ENCODE data around the gene OPRL1.
"Not testable (repeated sequence)": the region's sequence is repeated elsewhere in the genome, so short reads cannot be mapped to it uniquely, and the experiment has no call there.

The OPRL1 gene

DNA sequence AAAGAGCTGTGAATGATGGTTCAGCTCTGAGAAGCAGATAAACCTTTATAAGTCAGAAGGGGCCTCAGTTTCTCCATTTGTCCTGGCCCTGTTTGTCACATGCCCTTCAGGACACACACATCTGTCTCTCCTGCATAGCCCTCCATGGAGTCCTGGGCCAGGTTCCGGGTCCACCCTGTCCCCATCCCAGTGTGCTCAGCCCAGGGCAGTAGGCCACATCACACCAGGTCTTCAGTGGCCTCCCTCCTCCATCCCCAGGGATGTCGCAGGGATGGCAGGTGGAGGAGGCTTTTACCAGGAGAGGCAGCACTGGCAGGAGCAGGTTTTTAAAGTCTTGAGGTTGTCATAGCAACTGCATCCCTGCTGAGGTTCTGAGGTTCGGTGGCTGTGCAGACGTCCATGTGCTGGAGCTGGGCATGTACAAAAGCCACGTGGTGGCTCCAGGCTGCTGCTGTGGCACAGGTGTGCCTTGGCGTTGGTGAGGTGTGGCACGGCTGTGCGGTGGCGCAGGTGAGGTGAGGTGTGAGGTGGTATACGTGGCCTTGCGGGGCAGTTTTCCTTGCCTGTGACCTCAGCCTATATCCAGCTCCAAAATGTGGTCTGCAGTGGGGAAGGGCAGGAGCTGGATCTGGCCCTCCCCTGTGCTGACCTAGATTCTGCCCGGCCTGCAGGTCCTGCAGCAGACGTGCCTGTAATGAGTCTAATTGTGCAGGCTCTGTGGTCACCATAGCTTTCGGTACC is 35.5 kb downstream of the OPRL1 start:
- DNase-seq (ENCODE audit: low read depth, low spot score) = no peak

DNA sequence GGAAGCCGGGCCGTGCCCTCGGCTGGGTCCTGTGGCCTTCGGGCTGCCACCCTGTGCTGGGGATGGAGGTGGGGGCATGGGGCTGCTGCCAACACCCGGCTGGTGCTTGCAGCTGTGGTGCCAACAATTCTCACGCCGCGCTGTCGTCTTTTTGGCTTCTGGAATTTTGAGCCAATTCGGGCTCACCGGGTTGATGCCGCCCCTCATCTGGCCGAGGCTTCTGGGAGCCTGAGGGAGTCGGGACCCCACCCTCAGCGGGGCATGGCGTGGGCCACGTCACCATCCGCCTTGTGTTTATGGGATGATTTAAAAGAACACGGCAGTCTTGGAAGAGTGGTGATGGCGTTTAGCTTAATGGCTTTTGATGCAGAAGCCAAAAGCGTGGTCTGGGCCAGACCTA is 36.1 kb downstream of the OPRL1 start:
- no peak for DNase-seq (ENCODE audit: low read depth, low spot score)

DNA sequence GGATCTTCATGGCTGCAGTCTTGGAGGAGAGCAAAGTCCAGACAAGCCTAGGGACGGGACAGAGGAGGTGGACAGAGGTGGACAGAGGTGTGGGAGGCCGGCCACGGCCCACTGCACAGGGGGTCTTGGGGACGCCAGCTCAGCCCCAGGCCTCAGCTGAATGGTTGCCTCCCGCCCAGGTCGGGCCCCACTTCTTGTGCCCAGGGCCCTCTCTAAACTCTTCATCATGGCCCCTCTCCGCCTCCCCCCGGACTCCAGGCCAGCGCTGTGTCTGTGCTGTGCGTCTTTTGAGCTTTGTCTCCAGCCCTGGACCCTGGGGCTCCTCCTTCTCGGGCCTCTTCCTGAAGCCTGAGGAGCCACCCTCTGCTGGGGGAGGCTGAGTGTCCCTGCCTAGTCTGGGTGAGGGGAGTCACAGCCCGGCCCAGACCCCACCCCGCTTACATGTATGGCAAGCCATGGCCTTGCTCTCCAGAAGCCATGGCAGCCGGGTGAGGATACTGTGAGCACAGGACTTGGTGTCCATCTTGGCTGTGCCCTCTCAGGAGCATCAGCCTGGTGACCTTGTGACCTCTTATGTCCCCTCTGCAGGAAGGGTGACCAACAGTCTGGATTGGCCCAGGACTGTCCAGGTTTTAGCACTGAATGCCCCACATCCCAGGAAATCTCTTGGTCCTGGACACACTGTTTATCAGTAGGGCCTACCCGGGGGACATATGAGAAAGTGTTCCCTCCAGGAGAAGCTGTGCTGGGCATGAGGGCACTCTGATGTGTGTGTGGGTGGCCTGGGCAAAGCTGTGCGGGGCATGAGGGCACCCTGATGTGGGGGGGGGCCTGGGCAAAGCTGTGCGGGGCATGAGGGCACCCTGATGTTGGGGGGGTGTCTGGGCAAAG is 36.9 kb downstream of the OPRL1 start:
- no peak for DNase-seq (ENCODE audit: low read depth, low spot score)

DNA sequence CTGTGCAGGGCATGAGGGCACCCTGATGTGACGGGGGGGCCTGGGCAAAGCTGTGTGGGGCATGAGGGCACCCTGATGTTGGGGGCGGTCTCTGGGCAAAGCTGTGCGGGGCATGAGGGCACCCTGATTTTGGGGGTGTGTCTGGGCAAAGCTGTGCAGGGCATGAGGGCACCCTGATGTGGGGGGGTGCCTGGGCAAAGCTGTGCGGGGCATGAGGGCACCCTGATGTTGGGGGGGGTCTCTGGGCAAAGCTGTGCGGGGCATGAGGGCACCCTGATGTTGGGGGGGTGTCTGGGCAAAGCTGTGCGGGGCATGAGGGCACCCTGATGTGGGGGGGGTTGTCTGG is 37.5 kb downstream of the OPRL1 start:
- not testable (repeated sequence) for DNase-seq (ENCODE audit: low read depth, low spot score)

DNA sequence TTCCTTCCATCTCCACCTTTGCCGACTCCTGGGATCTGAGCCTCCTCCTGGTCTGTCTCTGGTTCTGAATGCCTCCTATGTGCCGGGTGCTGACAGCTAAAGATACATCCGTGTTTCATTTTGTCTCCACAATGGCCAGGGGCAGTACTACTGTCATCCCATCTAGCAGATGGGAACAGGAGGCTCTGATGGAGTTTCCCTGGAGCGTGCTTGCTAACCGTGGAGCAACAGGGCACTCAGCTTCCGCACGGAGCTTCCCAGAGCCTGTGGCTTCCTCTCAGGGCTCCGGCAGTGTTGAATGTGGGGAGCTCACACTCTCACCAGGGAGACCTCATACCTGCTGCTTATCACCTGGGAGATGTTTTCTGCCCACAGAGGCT is 39.4 kb downstream of the OPRL1 start:
- DNase-seq (ENCODE audit: low read depth, low spot score) = no peak

DNA sequence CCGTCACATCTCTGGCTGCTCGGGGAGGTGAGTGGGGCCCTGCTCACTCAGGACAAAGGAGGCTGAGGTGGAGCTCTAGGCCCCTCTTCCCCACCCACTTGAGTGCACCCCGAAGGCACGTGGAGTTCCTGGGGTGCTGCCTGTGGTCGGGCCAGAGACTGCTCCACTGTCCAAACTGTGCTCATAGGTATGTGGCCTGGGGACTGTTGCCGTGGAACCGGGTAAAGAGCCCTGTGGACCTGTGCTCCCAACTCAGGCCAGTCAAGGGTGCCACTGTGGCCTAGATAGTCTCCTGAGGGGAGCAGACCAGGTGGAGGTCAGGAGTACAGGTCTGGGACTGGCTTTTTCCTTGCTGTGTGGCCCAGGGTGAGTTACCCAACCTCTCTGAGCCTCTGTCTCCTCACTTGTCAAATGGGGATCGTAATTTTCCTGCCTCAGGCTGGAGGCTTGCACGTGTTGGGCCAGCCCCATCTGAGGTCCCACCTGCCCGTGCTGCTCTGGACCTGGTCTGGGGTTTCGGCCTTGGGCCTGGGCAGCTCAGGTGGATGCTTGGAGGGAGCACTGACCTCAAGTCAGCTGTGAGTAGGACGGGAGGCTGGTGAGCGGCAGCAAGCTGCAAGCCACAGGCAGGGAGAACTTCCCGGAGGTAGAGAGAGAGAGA is 39.9 kb downstream of the OPRL1 start:
- no peak for DNase-seq (ENCODE audit: low read depth, low spot score)

DNA sequence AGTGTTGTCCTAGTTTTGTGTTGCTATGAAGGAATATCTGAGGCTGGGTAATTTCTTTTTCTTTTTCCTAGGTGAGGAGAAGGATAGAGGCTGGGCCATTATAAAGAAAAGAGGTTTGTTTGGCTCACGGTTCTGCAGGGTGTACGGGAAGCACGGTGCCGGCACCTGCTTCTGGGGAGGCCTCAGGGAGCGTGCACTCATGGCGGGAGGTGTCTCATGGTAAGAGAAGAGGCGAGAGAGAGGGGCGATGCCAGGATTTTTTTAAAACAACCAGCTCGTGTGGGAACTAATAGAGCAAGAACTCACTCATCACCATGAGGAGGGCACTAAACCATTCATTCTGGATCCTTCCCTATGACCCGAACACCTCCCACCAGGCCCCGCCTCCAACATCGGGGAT is 41.7 kb downstream of the OPRL1 start:
- DNase-seq (ENCODE audit: low read depth, low spot score) = no peak

DNA sequence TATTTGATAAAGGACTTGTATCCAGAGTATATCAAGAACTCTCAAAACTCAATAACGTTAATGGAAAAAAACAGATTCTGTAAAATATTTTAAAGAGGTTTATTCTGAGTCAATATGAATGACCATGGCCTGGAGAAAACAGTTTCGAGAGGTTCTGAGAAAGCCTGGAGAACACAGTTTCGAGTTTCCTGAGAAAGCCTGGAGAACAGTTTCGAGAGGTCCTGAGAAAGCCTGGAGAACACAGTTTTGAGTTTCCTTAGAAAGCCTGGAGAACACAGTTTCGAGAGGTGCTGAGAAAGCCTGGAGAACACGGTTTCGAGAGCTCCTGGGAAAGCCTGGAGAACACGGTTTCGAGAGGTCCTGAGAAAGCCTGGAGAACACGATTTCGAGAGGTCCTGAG is 43.0 kb downstream of the OPRL1 start:
- not testable (repeated sequence) for DNase-seq (ENCODE audit: low read depth, low spot score)

DNA sequence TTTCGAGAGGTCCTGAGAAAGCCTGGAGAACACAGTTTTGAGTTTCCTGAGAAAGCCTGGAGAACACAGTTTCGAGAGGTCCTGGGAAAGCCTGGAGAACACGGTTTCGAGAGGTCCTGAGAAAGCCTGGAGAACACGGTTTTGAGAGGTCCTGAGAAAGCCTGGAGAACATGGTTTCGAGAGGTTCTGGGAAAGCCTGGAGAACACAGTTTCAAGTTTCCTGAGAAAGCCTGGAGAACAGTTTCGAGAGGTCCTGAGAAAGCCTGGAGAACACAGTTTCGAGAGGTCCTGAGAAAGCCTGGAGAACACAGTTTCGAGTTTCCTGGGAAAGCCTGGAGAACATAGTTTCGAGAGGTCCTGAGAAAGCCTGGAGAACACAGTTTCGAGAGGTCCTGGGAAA is 43.6 kb downstream of the OPRL1 start:
- not testable (repeated sequence) for DNase-seq (ENCODE audit: low read depth, low spot score)

DNA sequence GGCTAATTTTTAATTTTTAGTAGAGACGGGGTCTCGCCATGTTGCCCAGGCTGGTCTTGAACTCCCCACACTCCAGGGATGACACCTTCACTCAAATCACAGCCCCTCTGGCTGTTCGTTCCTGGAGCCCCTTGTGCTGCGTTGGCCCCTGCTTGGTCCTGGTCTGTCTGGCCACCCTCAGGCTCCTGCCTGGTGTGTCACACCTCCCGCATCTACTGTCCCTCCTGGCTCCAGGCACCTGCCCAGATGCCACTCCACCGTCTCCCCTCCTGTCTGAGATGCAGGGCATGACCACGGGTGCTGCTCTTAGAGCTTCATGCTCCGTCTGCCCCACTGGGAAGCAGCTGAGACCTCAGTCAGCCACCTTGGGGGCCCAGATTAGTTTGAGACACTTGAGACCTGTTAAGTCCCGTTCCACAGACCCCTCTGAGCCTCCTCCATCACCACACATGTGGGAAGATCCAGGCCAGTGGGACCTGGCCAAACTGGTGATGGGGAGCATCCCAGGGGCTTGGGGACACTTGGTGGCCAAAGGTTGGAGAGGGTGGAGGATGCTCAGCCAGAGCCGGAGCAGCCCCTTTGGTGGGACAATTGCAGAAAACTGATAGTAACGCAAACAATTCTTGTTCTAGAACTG is 49.4 kb downstream of the OPRL1 start:
- no peak for DNase-seq (ENCODE audit: low read depth, low spot score)

DNA sequence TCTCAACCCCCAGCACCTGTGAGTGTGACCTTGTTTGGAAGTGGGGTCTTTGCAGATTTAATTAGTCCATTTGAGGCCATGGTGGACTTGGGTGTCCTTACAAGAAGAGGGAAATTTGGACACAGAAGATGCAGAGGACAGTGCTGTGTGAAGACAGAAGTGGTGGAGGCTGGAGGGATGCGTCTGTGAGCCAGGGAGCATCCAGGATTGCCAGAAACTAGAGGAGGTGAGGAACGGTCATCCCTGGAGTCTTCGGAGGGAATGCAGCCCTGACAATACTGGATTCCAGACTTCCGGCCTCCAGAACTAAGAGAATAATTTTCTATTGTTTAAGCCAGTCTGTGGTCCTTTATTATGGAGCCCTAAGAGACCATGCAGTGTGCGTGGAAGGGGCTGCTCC is 50.4 kb downstream of the OPRL1 start:
- no peak for DNase-seq (ENCODE audit: low read depth, low spot score)

DNA sequence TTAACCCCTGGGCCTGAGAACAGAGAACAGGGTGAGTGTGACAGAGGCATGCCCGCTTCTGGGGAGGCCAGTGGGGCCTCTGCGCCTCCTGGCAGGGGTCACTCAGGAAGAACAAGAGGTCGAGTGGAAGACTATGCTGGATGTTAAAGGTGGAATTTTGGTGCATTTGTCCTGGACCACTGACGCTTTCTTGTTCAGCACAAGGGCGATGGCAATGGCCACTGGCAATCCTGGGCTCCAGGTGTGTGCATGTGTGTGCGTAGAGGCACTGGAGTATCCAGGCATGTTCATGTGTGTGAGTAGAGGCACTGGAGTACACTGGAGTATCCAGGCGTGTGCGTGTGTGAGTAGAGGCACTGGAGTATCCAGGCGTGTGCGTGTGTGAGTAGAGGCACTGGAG is 51.0 kb downstream of the OPRL1 start:
- DNase-seq (ENCODE audit: low read depth, low spot score) = no peak

DNA sequence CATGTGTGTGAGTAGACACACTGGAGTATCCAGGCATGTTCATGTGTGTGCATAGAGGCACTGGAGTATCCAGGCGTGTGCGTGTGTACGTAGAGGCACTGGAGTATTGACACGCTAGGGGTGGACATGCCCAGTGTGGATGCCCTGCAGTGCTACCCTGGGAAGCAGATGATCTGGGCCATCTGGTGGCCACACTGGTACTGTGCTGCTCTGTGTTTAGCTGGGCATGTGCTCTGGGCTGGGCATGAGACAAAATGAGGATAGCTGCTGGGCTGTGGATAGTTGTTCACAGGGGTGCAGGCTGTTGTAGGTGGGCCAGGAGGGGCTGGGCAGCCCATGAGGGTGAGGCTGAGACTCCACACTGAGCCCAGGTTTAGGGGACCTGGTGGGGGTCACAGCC is 51.5 kb downstream of the OPRL1 start:
- no peak for DNase-seq (ENCODE audit: low read depth, low spot score)

DNA sequence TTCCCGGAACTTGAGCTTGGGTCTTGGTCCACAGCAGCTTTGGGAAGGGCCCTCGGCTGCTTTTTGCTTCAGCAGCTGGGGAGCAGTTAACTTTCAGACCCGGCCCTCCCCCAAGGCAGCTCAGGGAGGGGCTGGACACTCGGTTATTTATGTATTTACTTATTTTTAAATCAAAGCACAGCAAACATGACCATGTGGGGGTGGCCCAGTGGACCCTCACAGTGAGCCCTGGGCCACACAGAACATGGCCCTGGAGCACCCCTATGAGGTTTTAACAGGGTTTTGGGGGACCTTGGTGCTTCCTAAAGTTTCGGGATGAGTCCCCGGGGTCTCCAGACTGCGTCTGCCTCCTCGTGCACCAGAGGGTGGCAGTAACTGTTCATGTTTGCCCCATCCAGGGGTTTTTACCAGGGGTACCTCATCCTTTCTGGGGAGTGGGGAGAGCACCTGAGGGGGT is 54.1 kb downstream of the OPRL1 start:
- no peak for DNase-seq (ENCODE audit: low read depth, low spot score)

DNA sequence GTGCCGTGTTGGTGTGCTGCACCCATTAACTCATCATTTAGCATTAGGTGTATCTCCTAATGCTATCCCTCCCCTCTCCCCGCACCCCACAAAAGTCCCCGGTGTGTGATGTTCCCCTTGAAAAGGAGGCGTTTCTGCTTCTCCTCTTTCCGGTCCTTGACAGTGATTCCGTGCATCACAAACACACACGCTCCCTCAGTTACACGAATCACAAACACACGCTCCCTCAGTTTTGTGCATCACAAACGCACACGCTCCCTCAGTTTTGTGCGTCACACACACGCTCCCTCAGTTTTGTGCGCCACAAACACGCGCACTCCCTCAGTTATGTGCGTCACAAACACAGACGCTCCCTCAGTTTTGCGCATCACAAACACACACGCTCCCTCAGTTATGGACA is 54.9 kb downstream of the OPRL1 start:
- DNase-seq (ENCODE audit: low read depth, low spot score) = not testable (repeated sequence)

DNA sequence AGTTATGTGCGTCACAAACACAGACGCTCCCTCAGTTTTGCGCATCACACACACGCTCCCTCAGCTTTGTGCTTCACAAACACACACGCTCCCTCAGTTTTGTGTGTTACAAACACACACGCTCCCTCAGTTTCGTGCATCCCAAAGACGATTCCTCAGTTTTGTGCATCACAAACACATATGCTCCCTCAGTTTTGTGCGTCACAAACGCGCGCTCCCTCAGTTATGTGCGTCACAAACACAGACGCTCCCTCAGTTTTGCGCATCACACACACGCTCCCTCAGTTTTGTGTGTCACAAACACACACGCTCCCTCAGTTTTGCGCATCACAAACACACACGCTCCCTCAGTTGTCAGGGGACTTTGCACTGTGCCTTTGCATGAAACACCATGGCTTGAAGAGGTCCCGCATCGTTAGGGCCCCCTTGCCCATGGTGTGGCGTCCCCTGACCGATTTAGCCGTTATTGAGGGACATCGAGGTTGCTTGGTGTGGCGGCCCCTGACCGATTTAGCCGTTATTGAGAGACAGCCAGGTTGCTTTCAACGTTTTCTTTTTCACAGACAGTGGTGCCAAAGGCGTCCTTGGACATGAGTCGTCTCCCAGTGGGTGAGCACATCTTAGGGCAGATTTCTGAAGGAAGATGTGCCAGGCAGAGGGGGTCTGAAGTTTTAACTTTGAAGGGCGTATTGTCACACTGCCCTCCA is 56.3 kb downstream of the OPRL1 start:
- no peak for DNase-seq (ENCODE audit: low read depth, low spot score)

DNA sequence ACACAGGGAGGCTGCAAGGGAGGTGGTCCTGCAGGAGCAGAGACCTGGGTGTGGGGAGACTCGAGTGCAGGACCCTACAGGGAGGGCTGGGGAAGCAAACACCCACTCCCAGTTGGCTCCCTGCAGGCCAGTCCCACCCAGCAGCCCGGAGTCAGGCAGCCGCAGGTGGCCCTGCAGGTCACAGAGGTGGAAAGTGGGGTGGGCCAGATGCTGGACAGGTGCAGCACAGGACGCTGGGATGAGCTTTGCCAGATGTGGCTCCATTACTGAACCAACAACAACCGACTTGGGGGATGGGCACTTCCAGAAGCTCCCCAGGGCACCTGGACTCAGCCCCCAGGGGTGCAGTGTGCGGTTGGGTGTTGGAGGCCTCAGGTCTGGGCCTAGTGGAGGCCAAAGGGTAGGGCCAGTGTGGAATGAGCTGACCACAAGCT is 57.7 kb downstream of the OPRL1 start:
- DNase-seq (ENCODE audit: low read depth, low spot score) = no peak

DNA sequence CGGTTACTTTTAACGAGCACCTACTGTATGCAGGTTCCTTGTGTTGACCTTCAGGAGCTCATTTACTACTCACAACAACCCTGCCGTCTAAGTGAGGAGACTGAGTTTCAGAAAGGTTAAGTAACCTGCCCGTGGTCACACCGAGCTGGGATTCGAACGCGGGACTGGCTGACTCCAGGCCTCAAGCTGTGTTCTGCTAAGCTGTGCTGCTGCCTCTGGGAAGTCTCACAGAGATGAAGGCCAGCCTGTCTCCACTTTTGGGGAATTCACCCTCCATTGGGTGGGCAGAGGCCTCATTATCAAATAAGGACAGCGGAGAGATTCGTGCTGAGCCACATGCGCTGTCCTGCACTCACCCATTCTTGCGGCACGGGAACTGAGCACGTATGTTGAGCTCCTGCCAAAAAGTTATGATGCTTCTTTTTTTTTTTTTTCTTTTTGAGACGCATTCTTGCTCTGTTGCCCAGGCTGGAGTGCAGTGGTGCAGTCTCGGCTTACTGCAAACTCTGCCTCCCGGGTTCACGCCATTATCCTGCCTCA is 58.5 kb downstream of the OPRL1 start:
- DNase-seq (ENCODE audit: low read depth, low spot score) = no peak

DNA sequence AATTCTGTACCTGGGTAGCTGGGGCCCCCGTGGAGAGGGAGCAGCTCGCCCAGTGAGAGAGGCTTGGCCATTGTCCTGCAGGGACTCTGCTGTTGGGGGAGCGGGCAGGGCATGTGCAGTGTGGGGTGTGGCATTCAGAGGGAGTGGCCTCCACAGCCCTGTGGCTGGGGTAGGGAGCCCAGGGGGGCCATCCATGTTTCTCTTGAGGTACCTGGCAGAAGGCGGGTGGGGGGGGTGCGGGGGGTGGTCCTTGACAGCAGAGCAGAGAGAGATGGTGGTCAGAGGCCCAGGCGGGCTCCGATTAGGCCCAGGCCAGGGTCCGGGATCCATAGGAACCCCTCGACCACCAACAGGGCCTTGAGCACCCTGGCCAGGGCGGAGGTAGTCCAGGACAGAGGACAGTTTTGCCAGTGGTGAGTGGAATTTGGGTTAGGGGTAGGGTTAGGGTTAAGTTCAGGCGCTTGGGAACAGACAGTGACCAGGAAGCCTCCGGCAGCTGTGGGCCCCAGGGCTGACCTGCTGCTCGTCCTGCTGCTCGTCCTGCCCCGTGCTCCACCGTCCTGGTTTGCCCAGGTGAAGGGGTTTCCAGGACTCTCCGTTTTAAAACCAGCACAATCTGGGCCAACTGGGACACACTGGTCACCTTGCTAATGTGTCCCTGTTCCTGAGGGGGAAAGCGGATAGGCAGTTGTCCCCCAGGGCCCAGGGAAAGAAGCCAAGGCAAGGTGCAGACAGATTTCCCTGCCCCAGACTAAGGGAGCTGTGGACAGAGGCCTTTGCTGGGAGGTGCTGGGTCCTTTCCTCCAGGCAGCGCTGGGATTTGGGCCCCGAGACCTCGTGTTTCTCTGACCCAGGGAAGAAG is 59.5 kb downstream of the OPRL1 start:
- DNase-seq (ENCODE audit: low read depth, low spot score) = no peak
